ENCODE measurements around the gene PNLIPRP2. TPM values are rescaled to one million over a fixed set of nuclear protein-coding genes. Genes with fewer than 3 reads are reported as not detected.

Gene PNLIPRP2
- total RNA-seq, 1 donor from 2014 or later: not detected

DNA sequence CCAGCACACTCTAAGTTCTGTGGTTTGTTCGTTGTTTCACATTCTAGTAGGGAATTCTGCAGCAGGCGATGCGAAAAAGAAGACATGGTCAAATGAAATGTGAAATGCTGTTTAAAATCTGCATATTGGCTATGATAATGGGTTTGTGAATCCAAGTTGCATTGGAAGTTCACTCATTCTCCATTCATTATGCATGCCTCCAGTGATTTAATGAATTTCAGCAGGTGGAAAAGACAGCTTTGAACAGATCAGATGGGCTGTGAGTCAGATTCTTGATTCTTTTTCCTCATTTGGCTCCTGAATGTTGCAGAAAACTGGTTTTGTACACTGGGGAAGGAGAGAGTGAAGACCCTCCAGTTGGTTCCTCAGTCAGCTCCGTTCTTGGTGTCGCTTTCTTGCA is 52.1 kb downstream of the PNLIPRP2 start:
- DNase-seq (ENCODE audit: low spot score, unreplicated experiment): no peak
- Mint-ChIP-seq H3K9me3 (ENCODE audit: low read depth) (no peaks in the 10 kb centered on the region), H3K27me3 (peaks cover 2% of the 10 kb centered on the region), H3K4me3 (ENCODE audit: low read depth) (no peak overlapping the region), H3K27ac (no peak overlapping the region), H3K4me1 (ENCODE audit: low read depth) (peaks cover 27% of the 10 kb centered on the region), H3K36me3 (ENCODE audit: insufficient read depth) (peaks cover 4% of the 10 kb centered on the region)
- TF ChIP-seq, protein P1, sequence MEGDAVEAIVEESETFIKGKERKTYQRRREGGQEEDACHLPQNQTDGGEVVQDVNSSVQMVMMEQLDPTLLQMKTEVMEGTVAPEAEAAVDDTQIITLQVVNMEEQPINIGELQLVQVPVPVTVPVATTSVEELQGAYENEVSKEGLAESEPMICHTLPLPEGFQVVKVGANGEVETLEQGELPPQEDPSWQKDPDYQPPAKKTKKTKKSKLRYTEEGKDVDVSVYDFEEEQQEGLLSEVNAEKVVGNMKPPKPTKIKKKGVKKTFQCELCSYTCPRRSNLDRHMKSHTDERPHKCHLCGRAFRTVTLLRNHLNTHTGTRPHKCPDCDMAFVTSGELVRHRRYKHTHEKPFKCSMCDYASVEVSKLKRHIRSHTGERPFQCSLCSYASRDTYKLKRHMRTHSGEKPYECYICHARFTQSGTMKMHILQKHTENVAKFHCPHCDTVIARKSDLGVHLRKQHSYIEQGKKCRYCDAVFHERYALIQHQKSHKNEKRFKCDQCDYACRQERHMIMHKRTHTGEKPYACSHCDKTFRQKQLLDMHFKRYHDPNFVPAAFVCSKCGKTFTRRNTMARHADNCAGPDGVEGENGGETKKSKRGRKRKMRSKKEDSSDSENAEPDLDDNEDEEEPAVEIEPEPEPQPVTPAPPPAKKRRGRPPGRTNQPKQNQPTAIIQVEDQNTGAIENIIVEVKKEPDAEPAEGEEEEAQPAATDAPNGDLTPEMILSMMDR (IDR thresholded peaks at IDR 0.05; ENCODE audit: unreplicated experiment): no peak

DNA sequence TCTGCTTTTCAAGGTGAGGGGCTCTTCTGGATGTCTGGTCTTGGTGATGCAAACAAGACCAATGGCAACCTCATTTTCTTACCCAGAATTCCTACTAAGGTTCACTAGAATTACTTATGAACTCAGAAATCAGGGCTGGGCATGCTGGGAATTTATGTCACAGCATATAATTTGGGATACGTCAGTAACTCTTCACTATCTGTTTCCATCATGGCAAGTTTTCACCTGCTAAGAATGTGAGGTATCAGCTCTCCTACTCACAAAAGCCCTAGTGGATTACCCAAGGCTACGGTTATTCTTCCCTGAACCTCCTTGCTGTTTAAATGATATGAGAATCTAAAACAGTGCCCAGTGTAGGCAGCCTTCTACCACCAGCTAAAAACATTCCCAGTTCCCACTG is 53.1 kb downstream of the PNLIPRP2 start:
- TF ChIP-seq, protein P1 (IDR thresholded peaks at IDR 0.05; ENCODE audit: unreplicated experiment): no peak
- Mint-ChIP-seq H3K27ac (no peak overlapping the region), H3K4me3 (ENCODE audit: low read depth) (no peak overlapping the region), H3K36me3 (ENCODE audit: insufficient read depth) (no peaks in the 10 kb centered on the region), H3K4me1 (ENCODE audit: low read depth) (peaks cover 19% of the 10 kb centered on the region), H3K9me3 (ENCODE audit: low read depth) (no peaks in the 10 kb centered on the region), H3K27me3 (peaks cover 2% of the 10 kb centered on the region)
- no peak for DNase-seq (ENCODE audit: low spot score, unreplicated experiment)

DNA sequence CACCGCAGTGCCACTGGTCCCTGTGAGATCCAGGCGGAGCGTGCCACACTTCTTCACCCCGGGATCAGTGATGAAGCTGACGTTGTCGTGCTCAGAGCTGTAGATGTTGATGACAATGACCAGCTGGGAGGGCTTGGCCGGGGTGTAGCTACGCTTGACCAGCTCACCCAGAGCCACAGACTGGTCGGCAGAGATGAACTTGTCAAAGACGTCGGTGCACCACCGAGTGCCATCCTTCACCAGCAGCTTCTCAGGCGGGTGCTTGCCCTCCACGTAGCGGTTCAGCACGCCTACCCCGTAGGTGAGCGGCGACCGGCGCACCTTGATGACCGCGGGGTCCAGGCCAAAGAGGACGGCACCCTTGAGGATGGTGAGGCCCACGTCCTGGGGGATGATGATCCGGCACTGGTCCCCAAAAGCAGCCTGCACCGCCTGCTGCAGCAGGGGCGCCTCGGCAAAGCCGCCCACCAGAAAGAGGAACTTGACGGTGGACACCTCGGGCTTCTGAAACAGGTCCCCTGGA is 54.2 kb downstream of the PNLIPRP2 start:
- Mint-ChIP-seq H3K27ac (no peak overlapping the region), H3K27me3 (peaks cover 2% of the 10 kb centered on the region), H3K36me3 (ENCODE audit: insufficient read depth) (no peaks in the 10 kb centered on the region), H3K4me3 (ENCODE audit: low read depth) (no peak overlapping the region), H3K4me1 (ENCODE audit: low read depth) (peaks cover 14% of the 10 kb centered on the region), H3K9me3 (ENCODE audit: low read depth) (no peaks in the 10 kb centered on the region)
- TF ChIP-seq, protein P1 (IDR thresholded peaks at IDR 0.05; ENCODE audit: unreplicated experiment): no peak
- no peak for DNase-seq (ENCODE audit: low spot score, unreplicated experiment)

DNA sequence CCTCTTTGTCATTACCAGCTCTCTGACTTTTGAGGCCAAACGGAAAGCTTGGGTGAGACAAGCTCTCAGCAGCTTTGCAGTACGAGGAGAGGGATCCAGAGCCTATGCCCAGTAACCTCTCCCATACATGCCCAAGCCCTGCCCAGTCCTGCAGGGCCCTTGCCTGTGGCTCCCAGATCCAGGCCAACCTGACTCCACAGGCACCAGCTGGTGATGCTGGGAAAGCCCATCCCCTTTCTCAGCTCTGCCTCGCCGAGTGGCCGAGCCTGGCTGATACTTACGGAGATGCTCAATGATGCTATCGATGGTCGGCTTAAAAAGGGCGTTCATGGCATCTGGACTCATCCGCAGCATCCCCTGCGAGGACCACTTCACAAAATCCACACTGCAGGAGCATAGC is 55.4 kb downstream of the PNLIPRP2 start:
- DNase-seq (ENCODE audit: low spot score, unreplicated experiment): no peak
- Mint-ChIP-seq H3K9me3 (ENCODE audit: low read depth) (no peaks in the 10 kb centered on the region), H3K27ac (no peak overlapping the region), H3K36me3 (ENCODE audit: insufficient read depth) (no peaks in the 10 kb centered on the region), H3K4me1 (ENCODE audit: low read depth) (peaks cover 5% of the 10 kb centered on the region), H3K27me3 (peaks cover 2% of the 10 kb centered on the region), H3K4me3 (ENCODE audit: low read depth) (no peak overlapping the region)
- TF ChIP-seq, protein P1 (IDR thresholded peaks at IDR 0.05; ENCODE audit: unreplicated experiment): no peak

DNA sequence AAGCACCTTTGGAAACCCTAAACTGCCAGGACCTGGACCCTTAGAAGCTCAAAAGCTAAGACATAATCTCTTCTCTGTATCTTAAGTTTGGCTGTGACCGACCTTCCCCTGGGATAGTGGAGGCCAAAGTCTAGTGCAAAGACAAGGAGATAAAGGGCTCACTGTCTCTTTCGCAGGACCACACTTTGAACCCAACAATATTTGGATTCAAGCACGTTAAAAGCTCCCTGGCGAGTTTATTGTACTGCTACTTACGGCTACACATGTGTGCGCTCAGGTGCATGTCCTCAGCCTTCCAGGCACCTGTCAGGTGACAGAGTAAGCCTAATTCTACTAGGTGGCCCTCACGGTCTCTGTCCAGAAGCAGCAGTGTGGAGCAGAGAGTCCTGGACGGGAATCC is 55.9 kb downstream of the PNLIPRP2 start:
- Mint-ChIP-seq H3K36me3 (ENCODE audit: insufficient read depth) (no peaks in the 10 kb centered on the region), H3K4me3 (ENCODE audit: low read depth) (no peak overlapping the region), H3K27ac (no peak overlapping the region), H3K9me3 (ENCODE audit: low read depth) (no peaks in the 10 kb centered on the region), H3K4me1 (ENCODE audit: low read depth) (peaks cover under 1% of the 10 kb centered on the region), H3K27me3 (peaks cover 2% of the 10 kb centered on the region)
- no peak for DNase-seq (ENCODE audit: low spot score, unreplicated experiment)
- TF ChIP-seq, protein P1 (IDR thresholded peaks at IDR 0.05; ENCODE audit: unreplicated experiment): no peak
